Stimulated activated CD8-positive, alpha-beta memory T cell treated with anti-CD3 and anti-CD28 coated beads, Interleukin-2, amount 100 ng/mL, for 48 hours (primary cell): ENCODE results near the gene STEAP3.
A peak's percentile ranks its signal among the peaks of the same experiment; 100 is the strongest.
"Not testable (repeated sequence)": the region's sequence is repeated elsewhere in the genome, so short reads cannot be mapped to it uniquely, and the experiment has no call there.

Experiments
- DNase-seq, 2 donors: peaks; one replicate each; pipeline ENCODE4 v3.0.0-alpha.2; 2020; ENCODE audit warnings: low read depth in 2 of 2

Gene STEAP3

DNA sequence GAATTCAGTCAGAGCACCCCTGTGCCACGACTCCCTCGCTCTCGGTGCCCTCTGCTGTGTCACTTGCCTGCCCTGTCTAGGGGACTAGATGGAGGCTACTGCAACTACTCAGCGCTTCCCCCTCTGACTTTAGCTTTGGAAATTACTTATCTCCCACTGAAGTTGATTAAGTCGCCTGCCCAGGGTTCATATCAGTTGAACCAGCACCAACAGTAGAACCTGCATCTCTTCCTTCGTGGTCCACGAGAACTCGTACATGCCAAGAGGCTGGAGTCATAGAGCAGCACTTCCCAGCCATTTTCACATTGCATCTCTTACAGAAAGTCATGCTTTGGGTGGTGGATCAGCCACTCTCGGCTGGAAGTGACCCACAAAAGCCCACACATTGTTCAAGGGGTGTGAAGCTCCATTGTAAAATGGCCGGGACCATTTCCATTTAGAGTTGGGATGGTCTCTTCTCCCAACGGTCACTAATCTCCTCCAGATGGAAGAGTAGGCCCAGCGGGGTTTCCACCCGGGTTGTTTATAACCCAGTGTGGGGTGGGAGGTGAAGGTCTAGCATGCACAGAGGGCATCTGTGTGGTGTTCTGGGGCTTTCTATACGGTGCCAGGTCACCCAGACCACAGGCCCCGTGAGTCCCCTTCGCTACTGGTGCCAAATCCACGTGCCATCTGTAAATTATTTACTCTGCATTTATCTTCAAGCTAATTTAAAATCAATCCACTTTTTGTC is 38.0 kb downstream of the STEAP3 start:
- DNase-seq = no peak

DNA sequence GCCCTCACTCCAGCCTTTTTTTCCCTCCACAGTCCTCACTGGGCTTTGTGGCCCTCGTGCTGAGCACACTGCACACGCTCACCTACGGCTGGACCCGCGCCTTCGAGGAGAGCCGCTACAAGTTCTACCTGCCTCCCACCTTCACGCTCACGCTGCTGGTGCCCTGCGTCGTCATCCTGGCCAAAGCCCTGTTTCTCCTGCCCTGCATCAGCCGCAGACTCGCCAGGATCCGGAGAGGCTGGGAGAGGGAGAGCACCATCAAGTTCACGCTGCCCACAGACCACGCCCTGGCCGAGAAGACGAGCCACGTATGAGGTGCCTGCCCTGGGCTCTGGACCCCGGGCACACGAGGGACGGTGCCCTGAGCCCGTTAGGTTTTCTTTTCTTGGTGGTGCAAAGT is 39.4 kb downstream of the STEAP3 start:
- DNase-seq = no peak

DNA sequence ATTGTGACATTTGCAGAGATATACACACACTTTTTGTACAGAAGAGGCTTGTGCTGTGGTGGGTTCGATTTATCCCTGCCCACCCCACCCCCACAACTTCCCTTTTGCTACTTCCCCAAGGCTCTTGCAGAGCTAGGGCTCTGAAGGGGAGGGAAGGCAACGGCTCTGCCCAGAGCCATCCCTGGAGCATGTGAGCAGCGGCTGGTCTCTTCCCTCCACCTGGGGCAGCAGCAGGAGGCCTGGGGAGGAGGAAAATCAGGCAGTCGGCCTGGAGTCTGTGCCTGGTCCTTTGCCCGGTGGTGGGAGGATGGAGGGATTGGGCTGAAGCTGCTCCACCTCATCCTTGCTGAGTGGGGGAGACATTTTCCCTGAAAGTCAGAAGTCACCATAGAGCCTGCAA is 40.0 kb downstream of the STEAP3 start:
- no peak for DNase-seq

DNA sequence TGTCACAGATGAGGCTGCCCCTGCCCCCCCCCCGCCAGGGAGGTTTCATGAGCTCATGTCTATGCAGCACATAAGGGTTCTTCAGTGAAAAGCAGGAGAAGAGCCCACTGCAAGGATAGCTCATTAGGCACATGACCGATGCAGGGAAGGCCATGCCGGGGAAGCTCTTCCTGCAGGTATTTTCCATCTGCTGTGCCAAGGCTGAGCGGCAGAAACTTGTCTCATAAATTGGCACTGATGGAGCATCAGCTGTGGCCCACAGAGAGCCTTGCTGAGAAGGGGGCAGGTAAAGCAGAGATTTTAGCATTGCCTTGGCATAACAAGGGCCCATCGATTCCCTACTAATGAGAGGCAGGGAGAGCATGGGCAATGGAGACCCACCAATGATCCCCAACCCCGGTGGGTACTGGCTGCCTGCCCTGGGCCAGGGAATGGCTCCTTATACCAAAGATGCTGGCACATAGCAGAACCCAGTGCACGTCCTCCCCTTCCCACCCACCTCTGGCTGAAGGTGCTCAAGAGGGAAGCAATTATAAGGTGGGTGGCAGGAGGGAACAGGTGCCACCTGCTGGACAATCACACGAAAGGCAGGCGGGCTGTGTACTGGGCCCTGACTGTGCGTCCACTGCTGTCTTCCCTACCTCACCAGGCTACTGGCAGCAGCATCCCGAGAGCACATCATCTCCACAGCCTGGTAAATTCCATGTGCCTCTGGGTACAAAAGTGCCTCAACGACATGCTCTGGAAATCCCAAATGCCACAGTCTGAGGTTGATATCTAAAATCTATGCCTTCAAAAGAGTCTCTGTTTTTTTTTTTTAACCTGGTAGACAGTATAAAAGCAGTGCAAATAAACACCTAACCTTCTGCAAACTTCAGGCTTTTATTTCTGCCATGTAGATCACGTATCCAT is 41.4 kb downstream of the STEAP3 start:
- DNase-seq = peak; percentile 10 to 12

DNA sequence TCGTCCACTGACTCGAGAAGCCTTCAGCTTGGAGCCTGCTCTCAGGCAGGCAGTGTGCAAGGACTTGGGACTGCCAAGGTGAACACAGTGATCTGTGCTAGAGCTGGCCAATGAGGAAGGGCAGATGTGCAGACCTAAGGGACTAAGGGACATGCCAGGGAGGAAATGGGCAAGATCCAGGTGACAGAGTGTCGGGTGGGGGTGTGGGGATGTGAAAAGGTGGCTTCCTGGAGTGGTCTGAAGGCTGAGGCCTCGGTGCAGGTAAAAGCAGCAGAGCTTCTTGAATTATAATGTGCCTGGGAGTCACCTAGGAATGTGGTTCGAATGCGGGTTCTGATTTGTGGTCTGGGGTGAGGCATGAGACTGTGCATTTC is 42.0 kb downstream of the STEAP3 start:
- DNase-seq = no peak

DNA sequence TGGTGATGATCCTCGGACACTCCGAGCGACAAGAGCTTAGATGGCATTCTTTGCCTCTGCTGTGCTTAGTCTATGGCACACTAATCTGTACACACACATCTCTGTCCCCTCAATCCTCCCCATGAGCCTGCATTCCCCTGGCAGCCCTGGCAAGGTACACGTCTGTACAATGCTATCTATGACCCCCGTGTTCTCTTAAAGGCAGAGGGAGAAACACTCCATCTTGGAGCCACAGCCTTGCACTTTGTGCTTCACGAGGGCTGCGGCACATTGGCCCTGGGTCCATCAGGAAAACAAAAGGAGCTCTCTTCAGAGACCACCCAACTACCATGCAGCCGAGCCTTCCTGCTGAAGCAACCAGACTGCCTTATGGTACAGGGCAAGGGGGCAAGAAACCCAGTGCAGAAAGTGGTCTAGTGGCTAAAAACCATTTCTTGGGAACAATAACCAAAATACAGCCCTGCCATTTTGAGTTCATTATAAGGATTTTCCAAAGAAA is 42.5 kb downstream of the STEAP3 start:
- no peak for DNase-seq

DNA sequence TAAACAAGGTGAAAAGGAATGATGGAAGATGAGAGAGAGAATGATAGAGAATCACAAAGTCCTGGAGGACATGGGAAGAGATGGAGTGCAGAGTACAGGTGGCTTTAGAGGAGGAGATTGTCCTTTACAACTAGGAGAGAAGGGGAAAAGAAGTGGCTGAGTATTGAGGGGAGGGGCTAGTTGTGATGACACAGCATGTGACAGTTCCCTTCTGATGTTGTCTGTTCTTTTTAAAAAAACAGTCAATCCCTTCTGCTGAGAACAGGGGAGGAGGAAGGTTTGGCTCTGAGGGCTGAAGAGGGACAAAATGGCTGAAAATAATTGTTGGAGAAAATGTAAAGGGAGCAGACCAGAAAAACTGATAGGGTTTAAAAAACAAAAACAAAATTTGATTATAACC is 44.0 kb downstream of the STEAP3 start:
- DNase-seq = no peak

DNA sequence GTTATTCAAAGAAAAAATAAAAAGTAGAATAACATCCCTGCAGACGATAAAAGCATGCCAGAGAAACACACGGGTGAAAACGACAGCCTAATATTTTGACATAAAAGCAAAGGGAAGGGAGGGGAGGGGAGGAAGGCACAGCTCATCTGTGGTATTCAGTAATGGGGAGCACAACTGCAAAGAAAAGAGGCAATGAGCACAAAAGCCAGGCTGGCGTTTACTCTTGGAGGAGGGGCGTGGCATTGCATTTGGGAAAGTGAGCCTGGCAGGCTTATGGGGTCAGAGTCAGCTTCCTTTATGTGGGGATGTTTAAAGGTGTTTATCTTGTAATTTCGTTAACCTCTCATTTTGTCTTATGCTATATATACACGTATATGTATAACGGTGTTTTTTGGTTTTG is 53.2 kb downstream of the STEAP3 start:
- no peak for DNase-seq

DNA sequence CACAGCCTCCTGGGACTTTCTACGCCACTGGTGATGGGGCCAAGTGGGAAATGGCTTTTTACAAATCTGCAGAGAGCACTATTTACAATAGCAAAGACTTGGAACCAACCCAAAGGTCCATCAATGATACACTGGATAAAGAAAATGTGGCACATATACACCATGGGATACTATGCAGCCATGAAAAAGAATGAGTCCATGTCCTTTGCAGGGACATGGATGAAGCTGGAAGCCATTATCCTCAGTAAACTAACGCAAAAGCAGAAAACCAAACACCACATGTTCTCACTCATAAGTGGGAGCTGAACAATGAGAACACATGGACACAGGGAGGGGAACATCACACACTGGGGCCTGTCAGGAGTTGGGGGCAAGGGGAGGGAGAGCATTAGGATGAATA is 54.8 kb downstream of the STEAP3 start:
- DNase-seq = not testable (repeated sequence)

DNA sequence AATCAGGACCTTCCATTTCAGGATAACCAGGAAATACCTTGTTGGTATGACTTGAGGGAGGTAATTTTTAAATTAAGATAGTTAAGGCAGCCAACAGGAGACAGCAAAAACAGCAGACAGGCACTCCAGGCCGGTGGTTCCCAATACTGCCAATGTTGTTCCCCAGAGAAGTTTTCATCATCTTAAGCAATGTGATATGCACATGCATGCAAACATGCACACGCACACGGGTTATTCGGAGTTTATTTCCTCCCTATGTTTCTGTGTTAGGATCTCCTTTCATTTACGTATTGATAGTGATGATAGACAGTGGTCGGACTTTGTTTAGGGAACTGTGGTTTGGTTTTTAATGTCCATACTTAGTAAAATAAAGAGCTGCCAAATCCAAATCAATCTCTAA is 55.3 kb downstream of the STEAP3 start:
- DNase-seq = no peak

DNA sequence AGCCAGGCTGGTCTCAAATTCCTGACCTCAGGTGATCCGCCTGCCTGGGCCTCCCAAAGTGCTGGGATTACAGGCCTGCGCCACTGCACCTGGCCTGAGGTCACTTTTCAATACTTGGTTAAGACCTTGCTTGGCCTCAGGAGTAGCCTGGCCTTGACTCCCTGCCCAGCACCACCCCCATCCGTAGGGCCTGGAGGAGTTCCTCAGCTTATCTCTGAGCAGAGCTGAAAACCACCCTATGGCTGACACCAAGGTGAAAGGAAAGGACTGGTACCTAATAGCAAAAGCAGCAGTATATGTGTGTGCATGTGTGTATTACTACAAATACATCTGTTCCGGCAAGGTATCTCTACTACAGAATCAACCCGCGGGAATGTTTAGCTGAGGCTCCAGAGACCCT is 56.0 kb downstream of the STEAP3 start:
- no peak for DNase-seq

DNA sequence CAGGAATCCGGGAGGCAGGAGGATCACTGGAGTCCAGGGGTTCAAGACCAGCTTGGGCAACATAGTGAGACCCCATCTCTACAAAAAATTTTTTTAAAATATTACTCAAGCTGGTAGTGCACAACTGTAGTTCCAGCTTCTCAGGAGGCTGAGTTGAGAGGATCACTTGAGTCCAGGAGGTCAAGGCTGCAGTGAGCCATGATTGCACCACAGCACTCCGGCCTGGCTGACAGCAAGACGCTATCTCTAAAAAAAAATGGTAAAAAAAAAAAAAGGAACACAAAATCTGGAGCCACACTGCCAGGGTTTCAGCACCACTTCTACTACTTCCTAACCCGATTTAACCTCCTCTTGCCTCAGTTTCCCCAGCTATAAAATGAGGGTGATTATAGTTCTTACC is 57.0 kb downstream of the STEAP3 start:
- no peak for DNase-seq

DNA sequence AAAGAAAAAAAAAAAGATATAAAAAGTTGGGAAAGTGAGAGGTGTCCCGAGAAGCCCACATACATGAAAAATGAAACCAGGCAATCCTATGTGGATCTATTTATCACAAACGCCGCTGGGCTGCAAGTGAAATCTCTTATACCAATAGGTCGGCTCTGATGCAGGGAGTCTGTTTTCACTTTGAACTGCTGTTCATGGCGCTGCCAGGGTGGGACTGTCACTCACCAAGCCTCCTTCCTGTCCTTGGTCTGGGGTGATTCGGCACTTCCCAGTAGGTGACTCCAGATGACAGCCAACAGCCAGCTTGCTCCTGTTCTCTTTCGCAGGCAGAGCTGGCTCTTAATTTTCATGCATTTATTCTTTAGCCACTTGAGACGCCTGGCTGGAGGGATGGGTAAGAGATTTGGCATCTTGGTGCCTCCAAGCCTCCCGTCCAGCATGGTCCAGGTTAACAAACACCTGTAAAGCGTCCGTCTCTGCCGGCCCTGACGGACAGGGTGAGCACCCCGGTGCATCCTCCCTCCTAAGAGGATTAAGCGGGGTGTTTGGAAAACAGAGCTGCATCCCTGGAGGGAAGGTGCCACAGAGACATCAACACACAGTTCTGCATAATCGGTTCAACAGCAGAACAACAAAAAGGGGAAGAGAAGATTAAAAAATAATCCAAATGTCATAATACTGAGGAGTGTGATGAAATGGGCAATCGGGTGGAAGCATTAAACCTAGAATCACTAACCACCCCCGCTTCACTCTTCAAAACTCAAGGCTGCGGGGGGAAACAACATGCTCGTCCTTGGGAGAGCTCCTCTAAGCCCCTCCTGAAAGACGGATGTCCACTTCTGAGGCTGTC is 58.7 kb downstream of the STEAP3 start:
- no peak for DNase-seq

DNA sequence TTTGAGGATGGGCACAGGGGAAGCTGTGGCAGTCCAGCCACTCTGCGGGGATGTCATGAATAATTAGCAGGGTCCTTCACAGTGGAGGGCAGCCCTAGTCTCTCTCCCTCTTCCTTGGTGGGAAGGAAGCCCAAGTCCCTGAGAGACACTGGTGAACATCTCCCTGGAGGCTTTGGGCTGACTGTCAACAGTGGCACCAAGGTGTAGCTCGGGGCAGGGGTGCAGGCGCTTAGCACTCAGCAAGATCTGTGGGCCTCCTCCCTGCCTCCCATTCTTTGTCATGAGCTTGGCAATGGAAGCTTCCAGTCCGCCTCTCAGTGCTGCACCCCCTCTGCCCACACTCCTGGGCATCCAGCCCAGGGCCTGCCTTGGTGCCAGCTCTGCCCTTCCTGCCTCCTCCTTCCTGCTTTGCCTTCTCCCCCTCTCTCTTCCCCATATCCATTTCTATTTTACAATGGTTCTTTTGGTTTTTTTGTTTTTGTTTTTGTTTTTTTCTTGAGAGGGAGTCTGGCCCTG is 59.4 kb downstream of the STEAP3 start:
- no peak for DNase-seq

DNA sequence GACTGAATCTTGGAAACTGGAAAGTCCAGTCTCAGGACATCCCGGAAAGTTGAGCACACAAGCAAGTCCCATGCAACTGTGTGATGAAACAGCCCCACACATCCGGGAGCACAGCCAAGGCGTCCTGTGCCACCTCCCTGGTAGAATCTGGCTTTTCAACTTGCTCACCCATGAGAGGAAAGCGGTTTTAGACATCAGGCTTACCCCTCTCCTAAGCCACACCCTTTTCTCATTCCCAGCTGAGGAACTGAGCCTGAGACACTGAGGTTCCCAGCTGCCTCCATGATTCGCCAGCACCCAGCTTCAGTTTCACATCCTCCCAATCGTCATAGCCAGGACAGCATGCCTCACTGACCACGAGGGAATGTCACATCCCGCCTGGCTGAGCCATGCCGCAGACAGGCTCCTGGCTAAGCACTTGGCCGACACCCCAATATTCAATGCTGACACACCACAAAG is 60.3 kb downstream of the STEAP3 start:
- DNase-seq = no peak

DNA sequence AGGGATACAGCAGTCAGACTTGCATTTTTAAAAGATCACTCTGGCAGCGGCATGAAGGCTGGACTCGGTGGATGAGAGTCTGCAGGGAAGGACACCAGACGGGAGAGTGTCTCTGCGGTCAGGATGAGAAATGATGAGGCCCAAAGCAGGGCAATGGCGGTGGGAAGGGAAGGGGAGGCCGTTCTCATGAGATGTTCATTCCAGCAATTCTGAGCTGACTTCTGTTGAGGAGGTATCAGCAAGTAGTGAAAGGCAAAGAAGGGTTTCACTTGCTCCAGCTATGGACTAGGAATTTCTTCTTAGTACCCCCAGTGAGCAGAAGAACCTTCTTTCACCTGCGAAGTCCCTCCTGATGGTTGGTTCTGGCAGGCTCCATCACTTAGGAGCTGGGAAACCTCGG is 63.0 kb downstream of the STEAP3 start:
- DNase-seq = no peak

DNA sequence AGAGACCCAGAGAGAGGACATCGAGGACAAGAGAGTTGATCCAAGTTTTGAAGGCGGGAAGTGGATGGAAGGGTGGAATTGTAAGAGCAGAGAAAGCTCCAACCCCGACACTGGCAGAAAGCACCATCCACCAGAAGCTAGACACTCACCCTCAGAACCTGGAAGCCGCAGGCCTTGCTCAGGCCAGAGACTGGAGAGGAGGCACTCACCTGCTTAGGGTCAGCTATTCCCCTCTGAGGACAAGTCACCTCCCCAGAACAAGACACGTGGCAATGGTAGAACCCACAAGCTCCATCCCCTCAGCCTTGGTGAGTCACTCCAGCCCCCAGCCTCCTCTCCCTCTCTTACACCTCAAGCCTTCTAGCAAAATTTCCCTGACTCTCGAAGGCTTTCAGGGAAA is 64.9 kb downstream of the STEAP3 start:
- no peak for DNase-seq

DNA sequence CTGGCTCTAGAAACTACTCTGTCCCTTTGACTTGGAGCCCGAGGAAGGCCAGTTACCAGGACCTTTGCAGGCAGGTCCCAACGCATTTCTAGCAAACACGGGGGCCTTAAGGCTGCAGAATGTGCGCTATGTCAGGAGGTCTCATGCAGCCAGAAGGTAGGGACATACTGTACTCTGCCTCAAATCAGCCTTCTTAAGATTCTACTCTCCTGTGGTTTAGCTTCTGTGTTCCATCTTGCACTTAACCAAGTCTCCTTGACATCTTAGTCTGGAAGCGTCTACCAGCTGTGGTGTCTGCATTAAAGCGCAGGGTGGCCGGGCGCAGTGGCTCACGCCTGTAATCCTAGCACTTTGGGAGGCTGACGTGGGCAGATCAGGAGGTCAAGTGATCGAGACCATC is 65.5 kb downstream of the STEAP3 start:
- no peak for DNase-seq

DNA sequence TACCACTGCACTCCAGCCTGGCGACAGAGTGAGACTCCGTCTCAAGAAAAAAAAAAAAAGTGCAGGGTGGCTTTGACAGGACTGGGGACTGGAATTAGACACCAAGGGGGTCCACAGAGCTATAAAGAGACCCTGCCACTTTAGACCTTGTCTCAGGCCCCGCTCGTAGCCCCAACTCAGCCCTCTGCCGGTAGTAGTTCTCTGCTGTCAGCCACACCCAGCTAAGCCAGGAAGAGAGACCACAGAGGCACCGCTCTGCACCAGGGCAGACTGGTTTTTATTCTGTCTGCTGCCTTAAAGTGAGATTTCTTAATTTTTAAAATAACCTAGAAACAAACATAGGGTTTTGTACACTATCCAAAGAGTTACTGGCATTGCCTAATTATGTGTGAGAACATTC is 66.0 kb downstream of the STEAP3 start:
- no peak for DNase-seq

DNA sequence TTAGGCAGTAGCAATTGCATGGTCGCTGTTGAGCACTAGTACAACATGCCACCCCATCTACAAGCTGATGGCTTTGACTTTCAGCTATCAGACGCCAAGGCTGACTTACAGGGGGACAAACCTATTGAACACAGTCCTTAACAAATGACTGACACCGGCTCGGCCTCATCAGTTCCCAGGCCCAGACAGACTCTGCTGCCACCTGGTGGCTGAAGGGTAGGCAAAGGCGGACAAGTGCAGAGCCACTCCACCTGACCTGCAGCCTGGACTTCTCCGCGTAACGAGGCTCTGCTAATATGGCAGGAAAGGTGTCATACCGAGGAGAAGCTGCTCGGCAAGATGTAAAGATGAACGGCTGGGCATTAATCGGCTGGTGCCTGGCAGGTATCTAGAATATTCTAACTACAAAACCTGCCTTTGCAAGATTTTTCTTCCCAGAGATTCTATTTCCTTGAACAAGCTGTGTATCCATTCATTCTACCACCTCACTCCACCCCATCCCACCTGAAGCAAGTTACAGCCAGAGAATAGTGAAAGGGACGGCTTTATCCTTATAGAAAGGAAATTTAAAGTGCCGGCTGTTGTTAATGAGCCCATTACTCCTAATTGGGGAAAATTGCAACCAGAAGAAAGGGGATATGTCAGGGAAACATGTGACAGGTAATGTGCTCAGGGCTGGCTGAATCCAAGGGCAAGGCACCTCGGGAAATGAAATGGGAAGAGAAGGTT is 67.4 kb downstream of the STEAP3 start:
- DNase-seq = peak; percentile 42 to 51

DNA sequence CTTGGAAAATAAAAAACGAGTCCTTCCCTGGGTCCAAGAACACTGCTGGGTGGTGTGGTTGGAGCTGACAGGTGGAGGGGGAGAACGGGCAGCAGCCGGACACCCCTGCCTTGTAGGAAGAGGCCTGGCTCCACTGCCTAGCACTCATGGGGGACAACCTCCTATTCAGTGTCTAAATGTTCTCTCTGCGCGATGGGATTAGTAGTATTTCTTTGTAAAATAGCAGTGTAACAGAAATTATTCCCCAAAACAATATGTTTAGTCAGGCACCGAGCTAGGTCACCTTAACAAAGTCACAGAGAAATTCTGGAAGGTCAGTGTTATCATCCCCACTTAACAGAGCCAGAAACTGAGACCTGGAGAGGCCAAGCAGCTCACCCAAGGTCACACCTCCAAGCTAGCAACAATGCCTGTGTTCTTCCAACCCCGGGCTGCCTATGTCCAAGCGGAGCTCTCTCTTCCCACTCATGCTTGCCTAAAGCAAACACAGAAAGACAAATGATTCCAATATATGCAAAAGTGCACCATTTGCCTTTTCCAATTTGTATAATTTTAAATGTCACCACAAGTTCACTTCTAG is 68.0 kb downstream of the STEAP3 start:
- DNase-seq = no peak
